GM21381 (cell line): ENCODE results near the gene PRUNE1.

Experiments used
- ATAC-seq: cut with Tn5 transposase; IDR thresholded peaks from one replicate; pipeline ENCODE4 v1.9.1; 2021; ENCODE audit warnings: mild to moderate bottlenecking, moderate library complexity; ENCODE audit not compliant: unreplicated experiment

The PRUNE1 gene

GRCh38 chr1:150976879-150977694 is 31.2 kb upstream of the PRUNE1 start:
- ATAC-seq: no peak

- no peak for ATAC-seq
Observed at GRCh38 chr1:150979092-150980056, 28.9 kb upstream of the PRUNE1 start.

DNA sequence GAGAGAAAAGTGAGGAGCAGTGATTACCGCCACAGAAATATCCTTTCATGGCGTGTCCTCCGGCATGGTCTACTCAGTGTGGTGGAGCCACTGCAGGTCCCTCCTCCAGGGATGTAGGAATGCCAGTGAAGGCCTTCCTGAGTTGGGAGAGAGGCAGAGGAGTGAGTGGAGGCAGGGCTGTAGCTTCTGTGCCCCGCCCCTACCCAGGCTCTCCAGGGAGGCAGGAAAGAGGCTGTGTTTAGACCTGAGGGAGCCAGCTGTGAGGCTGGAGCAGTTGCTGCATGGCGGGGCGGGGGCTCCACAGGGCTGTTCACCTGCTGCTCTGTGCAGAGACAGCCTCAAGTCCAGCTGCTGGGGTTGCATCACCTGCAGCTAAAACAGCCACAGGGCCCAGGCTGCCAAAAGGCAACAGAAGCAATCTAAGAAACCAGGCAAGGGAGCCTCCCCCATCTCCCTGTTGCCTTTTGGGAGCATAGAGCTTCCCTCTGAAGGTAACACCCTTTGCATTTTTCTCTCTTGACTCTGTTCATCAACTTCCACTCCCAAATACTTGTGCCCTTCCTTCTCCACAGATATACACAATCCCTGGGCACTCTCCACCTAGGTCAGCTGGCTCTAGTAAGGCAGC is 27.0 kb upstream of the PRUNE1 start:
- no peak for ATAC-seq

- no peak for ATAC-seq
Observed at GRCh38 chr1:150981805-150982712, 26.2 kb upstream of the PRUNE1 start, which contains the start of gene ANXA9. TSS of gene ANXA9 (plus strand) at chr1:150982292. CDS start at chr1:150983106, 814 bp downstream.

- ATAC-seq: no peak
Observed at GRCh38 chr1:150985179-150985825, 22.9 kb upstream of the PRUNE1 start.

GRCh38 chr1:150987924-150988323 is 20.3 kb upstream of the PRUNE1 start:
- ATAC-seq: no peak

DNA sequence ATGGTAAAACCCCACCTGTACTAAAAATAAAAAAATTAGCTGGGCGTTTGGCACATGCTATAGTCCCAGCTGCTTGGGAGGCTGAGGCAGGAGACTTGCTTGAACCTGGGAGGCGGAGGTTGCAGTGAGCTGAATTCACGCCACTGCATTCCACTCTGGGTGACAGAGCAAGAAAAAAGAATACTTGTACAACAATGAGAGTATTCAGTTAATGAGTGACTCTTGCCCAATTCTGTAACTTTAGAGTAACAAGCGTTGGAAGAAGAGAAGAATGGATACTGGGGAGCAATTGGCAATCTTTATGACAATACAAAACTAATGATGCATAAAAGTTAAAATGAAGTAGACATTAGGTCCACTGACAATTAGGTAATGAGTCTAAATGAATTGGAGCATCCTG is 15.6 kb upstream of the PRUNE1 start:
- ATAC-seq: no peak

DNA sequence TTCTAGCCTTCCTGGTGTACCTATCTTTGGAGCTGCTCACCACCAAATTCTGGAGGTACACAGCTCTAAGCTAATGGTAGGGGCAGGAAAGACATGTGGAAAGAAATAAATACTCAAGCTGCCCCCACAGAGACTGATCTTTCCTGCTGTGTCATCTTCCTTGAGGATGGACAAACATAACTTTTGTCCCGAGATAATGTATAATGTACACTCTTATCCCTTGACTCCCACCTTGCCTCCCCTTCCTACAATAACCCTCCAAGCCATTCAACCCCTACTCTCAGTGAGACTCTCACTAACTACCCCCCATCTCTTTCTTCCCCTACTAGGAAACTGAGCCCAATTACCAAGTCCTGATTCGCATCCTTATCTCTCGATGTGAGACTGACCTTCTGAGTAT is 14.0 kb upstream of the PRUNE1 start:
- ATAC-seq: no peak

GRCh38 chr1:150995460-150995859 is 12.8 kb upstream of the PRUNE1 start:
- no peak for ATAC-seq

DNA sequence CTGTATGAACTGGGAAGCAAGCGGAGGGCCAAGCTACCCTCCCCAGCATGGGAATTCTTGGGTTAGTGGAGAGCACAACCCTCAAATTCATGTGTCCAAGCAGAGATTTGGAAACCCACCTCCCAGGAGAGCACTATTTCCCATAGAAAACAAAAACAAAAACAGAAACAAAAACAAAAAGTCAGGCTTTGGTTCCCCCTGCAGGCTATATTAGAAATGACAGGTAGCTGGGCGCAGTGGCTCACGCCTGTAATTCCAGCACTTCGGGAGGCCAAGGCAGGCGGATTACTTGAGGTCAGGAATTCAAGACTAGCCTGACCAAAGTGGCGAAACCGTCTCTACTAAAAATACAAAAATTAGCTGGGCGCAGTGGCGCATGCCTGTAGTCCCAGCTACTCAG is 12.4 kb upstream of the PRUNE1 start:
- ATAC-seq: no peak

GRCh38 chr1:150997126-150997872 is 10.9 kb upstream of the PRUNE1 start:
- ATAC-seq: no peak

DNA sequence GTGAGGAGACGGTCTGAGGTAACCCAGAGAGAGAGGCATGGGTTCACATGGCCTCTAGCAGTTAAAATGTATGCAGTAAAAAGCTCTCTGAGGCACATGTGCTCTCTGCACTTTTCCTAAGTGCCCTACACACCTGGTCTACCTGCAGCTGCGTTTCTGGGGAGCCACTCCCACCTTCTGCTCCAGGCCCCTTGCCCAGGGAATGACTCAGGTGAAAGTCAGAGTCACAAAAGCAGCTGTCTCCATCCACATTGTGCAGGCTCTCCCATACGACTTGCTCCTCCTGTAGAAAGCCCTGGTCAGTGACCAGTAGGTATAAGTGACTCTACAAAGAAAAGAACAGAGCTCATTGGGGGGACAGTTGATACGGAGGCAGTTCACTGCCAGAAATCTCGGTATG is 10.3 kb upstream of the PRUNE1 start:
- ATAC-seq: no peak

DNA sequence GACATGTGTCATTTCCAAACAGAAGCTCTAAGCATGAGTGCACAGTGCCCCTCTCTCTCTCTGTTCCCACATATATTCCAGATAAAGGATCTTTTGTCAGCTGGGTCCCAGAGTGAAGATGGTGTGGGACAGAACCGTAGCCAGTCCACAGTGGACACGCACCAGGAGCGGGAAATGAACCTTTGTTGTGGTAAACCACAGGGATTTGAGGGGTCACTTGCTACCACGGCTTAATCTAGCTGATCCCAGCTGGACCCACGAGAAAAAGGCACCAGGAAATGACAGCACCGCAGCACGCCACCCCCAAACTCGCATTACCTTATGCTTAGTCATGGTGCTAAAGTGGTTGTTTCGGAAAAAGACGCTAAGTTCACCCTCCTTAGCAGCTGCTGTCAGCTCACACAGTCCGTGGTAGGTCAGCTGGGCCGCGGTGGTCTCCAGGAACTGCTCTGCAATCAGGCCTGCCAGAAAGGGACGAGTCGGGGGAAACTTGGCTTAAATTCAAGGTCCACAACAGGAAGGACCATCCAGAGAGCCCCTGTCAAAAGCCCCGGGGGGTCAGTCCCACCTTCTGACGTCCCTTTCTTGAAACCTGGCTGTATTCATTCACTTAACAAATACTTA is 9.1 kb upstream of the PRUNE1 start:
- no peak for ATAC-seq

GRCh38 chr1:150999926-151000325 is 8.3 kb upstream of the PRUNE1 start:
- no peak for ATAC-seq

- no peak for ATAC-seq
Observed at GRCh38 chr1:151000408-151000807, 7.8 kb upstream of the PRUNE1 start.

DNA sequence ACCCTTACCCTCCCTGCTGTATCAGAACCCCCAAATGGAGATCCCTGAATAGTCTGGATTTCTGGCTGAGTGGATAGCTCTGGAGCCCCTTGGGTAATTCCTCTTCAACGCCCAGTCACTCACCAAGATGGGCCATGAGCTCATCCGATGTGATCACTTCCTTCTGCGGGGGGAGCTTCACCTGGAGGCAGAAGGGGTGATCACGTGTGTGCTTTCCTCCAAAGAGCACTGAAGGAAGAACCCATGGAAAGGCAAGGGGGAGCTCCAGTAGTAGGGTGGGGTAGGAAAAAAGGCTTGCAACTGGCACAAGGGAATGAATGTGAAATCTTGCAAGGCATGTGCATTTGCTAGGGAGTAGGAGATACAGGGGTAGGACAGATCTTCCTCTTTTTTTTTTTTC is 6.6 kb upstream of the PRUNE1 start:
- ATAC-seq: no peak

- ATAC-seq: no peak
Observed at GRCh38 chr1:151002051-151002450, 6.2 kb upstream of the PRUNE1 start.

- no peak for ATAC-seq
Observed at GRCh38 chr1:151002611-151003010, 5.6 kb upstream of the PRUNE1 start.

DNA sequence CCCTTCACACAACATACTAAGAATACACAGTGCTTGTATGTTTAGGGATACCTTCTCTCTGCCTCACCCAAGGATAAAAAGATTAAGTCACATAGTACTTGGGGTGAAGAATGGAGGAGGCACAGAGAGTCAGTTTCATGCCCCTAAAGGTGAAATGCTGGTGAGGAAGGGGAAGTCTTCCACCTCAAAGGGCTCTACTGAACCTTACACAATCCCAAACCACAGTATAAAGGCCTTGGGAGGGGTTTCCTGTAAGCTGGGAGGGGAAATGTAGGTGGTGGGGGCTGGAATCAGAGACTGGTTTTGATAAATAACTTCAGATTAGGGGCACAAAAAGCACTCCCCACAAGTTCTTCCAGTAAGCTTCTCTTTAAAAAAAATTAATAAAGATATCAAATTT is 5.1 kb upstream of the PRUNE1 start:
- no peak for ATAC-seq
